GM19238 (cell line): Measurements from ENCODE around the gene SPECC1.
A peak's percentile ranks its signal among the peaks of the same experiment; 100 is the strongest.
"Not testable (repeated sequence)": the region's sequence is repeated elsewhere in the genome, so short reads cannot be mapped to it uniquely, and the experiment has no call there.

Source experiments
- DNase-seq: peaks from one replicate; pipeline ENCODE4 v3.0.0; 2011; ENCODE audit warnings: low spot score; ENCODE audit not compliant: insufficient read length

The SPECC1 gene

DNA sequence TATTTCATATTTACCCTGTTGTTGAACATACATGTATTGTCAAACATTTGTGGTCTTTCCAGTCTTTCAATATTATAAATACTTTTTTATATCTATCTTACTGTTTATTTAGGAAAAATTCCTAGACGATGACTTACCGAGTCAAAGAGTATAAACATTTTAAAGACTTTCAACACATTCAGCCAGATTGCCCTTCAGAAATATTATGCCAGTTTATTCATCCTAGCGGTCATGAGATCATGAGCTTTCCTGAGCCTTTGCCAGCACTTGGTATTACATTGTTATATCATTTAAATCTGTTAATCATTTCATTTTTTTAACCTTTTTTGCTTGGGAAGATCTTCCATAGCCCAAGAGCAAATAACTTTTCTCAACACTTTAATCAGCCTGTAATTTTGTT, 197.4 kb downstream of the SPECC1 start:
- DNase-seq, result no peak

DNA sequence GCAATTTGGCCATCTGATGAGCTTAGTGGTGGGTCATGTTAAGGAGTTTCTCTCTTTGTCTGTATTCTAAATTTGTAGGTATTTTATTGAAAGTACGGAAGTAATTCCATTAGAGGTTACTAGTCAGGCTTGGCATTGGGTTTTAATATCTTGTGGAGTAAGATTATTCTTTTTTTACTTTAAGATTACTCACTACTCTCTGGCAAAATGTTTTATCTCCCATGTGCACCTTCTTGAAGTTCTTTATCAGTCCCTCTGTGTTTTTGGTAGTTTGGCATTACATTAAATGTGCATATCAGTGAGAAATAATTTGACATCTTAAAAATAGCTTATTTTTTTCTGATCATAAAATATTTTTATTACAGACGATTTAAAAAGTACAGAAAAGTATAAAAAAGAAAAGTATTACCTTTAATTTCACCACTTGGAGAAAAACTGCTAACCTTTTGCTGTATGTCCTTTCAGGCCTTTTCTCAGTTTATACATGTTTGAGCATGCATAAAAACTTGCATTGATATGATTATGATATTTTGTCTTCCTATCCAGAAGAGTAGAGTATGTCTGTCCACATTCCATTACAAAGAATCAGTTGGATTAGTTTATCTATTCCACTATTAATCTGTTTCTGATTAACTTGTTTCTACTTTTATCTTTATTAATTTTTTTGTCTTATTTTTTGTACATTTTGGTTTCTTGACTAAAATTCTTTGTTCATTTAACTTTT, 198.3 kb downstream of the SPECC1 start:
- DNase-seq, result no peak

DNA sequence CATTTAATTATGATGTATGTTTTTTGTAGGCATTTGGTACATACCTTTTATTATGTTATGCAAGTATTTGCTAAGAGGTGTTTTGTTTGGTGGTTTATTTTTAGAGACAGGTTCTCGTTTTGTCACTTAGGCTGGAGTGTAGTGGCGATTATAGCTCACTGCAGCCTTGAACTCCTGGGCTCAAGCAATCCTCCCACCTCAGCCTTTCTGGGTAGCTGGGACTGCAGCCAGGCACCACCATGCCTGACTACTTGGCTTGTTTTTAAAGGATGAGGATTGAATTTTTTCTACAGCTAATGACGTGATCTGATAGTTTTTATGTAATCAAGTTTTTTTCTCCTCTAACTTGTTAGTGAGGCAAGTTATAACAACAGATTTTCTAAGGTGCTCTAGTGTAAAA, 199.6 kb downstream of the SPECC1 start:
- no peak for DNase-seq

DNA sequence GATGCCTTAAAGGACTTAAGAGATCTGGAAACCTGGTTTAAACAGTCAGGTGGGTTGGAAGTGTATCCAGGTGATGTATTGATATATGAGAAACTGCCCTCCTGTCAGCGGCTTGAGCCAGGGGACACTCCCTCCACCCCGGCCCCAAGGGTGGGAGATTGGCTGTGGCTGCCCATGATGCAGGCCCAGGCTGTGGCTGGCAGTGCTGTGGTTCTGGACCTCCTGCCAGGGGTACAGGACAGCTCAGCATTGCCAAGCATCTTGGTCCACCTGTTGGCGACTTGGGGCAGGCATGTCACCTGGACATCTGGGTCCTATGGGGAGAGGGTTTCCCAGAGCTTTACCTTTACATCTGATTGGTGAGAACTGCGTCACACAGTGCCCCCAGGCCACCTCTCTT, 201.0 kb downstream of the SPECC1 start:
- no peak for DNase-seq

DNA sequence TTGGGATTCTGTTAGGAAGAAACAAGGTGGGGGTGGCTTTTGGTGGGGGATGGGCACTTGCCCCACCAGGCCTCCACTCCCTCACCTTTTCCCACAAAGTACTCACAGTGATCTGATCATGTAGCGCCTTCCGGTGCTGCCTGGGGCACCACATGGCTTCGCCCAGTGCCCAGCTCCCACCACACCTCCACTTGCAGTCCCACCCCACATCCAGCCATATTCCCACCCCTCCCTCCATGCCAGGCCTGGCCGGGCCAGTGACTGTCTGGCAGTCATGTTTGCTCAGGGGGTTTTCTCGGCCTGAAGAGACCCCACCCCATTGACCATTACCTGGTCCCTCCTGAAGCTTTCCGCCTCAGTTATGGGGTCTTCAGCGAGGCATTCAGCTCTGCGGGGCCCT, 201.5 kb downstream of the SPECC1 start:
- no peak for DNase-seq

DNA sequence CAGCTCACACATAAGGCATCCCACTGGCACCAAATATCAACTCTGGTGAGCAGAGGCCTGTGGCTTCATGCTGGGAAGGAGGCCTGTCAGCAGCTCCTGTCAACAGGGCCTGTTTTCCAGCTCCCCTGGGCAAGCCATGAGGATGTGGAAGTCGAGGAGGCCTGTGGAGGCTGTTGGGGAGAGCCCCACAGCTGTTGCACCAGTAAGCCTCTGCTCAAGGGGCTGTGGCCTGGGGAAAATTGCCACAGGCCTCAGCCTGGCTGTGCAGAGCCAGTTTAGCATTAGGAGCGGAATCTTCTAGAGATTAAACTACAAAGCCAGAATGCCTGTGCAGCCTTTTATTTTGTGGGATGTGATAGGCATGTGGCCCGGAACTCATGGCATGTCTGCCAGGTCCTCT, 202.1 kb downstream of the SPECC1 start:
- DNase-seq, result no peak

DNA sequence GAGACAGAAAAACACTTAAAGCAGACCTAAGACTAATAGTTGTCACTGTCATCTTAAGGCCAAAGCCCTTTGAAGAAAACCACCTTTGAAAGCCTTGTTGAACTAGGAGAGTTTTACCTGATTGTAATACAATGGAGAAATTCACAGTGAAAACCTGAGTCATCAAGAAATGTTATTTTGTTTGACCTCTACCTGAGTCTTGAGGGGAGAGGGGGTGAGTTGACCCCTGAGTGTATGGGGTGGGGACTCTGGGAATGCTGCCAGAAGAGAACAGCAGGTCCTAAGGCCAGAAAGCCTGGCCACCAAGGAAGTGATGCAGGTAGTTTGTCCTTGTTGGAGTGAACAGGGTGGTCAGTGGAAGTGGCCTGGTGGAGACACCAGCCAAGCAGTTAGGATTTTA, 204.3 kb downstream of the SPECC1 start:
- no peak for DNase-seq

DNA sequence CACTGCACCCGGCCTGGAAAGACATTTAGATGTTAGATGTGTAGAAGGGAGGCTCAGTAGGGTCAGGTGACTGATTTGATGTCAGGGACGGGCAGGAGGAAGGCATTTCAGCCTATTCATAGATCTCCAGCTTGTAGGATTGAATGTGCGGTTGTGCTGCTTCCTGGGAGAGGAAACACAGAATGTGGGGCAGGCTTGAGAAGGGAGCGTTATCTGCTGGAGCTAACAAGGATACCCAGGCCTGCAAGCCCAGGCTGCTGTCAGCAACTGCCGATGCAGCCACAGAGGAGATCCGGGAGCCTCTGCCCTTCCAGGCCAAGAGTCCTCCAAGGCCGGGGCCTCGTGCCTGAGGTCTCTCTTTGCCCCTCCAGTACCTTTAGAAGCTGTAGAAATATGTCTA, 205.6 kb downstream of the SPECC1 start:
- DNase-seq, result no peak

DNA sequence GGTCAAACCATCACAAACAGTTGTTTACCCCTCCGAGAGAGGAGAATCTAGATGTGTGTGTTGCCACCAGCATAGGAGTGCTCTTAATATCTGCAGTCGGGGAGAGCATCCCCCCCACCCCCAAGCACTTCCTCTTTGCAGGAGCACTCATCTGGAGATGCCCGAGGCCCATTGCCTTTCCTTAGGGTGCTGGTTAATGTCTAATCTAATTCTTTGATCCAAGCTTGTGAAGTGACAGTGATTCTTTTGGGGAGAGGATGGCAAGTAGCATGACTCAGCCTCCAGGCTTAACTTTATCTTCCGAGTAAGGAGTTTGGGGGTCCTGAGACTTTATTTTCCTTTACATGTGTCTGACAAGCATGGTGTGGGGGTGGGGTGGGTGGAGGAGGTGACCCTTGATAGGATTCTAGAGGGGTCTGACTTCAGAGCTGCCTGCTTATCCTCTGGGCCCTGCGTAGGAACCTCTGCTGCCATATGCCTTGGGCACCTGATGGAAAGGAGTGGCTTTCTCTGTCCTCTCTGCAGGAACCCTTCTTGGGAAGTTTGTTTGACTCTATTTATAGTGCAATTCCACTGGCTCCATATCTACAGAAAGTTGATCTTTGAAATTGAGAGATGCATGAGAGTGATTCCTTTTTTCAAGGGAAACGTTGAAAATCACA, 207.1 kb downstream of the SPECC1 start:
- no peak for DNase-seq

DNA sequence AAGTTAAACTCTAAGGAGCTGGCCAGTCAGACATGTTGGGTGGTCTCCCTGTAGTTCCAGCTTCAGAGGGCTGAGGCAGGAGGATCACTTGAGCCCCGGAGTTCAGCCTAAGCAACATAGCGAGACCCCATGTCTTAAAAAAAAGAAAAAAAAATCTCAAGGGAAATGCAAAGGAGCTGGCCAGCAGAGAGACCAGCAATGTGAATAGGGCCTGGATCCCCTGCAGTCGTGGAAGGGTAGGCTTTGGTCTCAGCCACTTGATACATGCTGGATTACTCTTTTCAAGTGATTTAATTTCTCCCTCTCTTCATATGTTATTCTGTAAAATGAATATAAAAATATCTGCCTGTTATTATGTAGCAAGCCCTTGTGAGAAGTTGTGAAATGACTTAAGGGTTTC, 207.7 kb downstream of the SPECC1 start:
- DNase-seq, result no peak

DNA sequence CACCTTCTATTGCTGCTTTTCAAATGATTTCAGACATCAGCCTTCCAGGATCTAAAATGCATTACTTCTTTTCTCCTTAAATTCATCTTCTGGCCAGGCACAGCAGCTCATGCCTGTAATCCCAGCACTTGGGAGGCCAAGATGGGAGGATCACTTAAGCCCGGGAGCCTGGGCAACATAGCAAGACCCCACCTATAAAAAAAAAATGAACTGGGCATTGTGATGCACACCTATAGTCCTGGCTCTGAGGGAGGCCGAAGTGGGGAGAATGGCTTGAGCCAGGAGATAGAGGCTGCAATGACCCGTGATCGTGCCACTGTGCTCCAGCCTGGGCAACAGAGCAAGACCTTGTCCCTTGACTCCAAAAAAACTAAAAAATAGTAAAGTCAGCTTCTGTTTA, 208.5 kb downstream of the SPECC1 start:
- no peak for DNase-seq

DNA sequence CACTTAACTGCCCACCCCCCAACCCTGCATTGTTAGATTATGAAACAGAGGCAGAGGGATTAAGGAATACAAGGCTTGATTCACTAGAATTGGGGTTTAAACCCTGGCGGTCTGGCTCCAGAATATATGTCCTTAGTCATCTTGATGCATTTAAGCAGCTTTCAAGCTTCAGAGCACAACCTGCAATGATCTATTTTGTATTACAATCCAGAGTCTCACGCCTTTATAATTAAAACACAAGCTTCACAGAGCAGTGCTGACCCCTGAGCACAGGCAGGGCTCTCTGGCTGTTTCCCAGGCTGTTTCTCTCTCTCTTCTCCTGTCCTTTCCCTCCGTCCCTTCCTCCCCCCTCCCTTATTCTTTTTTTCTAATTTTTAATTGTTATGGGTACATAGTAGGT, 209.1 kb downstream of the SPECC1 start:
- DNase-seq, result no peak

DNA sequence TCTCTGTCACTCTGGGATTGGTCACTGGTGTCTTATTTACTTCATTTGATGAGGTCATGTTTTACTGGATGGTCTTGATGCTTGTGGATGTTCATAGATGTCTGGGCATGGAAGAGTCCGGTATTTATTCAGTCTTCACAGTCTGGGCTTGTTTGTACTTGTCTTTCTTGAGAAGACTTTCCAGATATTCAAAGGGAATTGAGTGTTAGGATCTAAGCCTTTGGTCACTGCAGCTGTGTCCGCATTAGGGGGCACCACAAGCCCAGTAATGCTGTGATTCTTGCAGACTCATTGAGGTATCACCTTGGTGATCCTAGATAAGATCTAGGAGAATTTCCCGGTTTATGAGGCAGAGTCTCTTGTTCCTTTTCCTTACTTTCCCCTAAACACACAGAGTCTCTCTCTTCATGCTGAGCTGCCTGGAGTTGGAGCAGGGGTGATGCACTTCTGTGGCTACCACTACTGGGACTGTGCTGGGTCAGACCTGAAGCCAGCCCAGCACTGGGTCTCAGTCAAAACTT, 214.7 kb downstream of the SPECC1 start:
- DNase-seq, result no peak

DNA sequence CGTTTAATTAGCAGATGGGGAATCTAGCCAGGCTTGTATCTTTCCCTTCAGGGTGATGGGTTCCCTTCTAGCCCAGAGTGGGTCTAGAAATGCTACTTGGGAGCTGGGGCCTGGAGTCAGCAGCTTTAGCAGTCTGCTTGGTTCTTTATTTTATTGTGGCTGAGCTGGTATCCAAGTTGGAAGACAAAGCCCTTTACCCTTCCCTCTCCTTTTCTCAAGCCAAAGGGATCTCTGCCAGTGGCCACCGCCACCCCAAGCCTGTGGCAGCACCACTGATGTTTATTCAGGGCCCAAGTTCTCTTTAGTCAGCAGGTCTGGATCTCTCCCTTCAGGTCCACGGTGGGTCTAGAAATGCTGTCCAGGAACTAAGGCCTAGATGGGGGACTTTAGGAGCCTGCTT, 215.2 kb downstream of the SPECC1 start:
- no peak for DNase-seq

DNA sequence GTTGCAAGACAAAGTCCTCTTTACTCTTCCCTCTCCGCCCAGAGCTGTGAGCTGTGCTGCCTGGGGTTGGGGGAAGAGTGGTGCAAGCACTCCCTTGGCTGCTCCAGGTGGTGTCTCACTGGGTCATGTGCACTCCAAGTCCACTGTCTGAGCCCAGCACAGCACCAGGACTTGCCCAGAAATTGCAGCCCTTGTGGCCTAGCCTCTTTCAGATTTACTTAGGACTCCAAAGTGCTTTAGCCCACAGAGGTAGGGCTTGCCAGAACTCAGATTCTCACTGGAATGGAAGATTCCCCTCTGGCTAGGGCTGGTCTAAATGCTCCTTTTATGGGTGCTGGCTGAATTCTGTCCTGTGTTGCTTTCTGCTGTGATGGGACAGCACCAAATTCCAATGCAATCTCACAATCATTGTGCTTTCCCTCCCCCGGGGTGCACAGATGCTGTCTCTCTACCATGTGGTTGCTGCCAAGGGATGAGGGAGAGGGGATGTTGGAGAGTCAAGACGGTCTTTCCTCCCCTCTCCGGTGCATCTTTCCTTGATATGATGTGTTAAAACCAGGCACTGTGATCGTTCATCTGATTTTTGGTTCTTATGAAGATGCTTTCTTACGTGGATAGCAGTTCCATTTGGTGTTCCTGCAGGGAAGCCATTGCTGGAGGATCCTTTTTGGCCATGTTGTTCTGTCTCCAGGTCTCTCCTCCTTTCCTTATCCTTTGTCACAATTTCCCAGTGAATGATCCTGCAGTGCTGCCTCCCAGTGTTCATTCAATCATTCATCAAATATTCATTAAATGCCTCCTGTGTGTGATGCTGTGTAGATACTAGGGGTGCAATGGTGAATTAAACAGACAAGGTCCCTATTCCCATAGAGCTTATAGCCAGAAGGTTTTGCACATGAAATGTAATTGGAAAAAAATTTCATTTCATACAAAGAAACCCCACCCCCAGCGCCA, 216.3 kb downstream of the SPECC1 start:
- no peak for DNase-seq

DNA sequence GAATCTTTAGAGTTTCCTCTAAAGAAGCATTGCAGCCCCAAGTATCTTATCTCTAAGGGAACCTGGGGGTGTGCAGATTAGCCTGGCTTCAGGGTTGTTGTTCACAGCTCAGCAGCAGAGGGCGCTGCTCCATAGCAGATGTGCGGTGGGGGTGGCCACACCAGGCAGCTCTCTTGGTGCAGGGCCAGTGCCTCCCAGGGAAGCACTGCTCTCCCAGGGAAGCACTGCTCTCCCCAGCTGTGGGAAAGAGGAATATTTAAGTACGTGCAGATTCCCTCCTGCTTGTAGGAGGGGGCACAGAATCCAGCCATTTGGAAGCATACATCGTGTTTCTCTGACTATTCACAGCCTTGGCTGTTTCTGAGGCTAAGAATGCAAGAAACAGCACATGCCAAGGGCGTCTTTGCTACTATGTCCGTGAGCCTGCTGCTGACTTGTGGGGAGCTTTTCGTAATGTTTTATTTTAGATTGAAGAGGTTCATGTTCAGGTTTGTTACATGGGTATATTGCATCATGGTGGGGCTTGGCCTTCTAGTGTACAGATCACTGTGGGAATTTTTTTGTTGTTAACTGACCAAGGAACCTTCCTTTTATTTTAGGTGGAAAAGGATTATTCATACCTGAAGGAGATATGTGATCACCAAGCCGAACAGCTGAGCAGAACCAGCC, 217.8 kb downstream of the SPECC1 start:
- peak; percentile 40 for DNase-seq

DNA sequence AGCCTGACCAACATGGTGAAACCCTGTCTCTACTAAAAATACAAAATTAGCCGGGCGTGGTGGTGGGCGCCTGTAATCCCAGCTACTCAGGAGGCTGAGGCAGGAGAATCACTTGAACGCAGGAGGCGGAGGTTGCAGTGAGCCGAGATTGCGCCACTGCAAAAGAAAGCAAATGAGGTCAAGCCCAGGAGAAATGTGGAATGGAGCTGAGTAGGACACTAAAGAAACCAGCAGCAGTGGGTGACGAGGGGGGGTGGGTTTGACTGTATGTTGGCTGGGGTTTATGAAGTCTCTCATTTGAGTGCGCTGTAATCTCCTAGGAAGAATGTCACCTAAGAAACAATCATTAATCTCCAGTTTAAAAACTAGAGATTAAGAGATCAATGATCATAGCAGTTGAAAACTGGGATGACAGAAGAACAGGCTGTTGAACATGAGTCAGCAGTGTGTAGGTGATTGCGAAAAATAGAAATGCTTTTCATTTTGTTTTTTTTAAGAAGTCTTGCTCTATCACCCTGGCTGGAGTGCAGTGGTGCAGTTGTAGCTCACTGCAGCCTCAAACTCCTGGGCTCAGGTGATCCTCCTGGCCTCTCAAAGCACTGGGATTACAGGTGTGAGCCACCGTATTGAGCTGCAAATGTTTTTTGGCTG, 218.7 kb downstream of the SPECC1 start:
- not testable (repeated sequence) for DNase-seq

DNA sequence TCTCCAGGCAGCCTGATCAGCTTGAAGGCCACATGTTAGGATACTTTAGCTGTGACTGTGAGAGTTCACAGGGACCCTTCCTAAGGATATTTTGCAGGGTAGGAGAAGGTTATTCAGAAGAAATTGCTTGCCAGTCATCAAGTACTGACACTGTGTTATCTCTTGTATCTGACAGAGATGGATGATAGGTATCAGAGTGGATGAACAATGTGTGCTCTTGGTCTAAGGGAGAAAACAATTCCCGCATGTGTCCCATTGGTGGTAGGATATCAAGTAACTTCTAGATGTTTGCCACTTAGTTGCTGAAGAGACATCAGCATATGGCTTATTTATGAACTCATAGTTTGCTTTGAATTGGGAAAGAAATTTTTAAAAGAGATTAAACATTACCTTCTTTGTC, 219.3 kb downstream of the SPECC1 start:
- DNase-seq, result no peak

DNA sequence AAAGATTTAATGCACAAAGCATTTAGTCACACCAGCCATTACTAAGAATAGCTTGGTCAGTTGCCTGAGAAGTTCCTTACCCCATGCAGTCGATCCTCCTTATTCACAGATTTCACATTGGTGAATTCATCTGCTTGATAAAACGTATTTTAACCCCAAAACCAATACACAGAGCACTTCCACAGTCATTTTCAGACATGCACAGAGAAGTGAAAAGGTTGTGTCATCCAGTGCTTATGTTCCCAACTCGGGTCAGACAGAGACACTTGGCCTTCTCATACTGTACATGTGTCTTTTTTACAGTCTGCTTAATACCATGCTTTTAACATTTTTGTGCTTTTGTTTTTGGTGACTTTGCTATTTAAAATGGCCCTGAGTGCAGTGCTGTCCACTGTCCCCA, 219.7 kb downstream of the SPECC1 start:
- no peak for DNase-seq

DNA sequence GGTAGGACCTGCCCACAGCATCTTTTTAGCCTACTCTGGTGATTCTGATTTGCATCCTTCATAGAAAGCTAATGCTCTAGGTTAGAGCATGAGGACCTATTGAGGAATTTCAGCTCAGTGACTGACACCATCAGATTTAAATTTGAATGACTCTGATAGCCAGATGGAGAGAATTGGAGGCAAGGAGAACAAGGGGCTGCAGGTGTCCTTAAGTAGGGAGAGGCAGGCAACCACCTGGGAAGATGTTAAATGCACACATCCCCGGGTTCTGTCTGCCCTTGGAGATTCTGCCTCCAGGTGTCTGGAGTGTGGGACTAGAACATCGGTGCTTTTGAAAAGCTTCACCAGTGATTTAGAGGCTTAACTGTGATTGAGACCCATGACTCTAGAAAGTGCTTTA, 221.8 kb downstream of the SPECC1 start:
- DNase-seq, result no peak

DNA sequence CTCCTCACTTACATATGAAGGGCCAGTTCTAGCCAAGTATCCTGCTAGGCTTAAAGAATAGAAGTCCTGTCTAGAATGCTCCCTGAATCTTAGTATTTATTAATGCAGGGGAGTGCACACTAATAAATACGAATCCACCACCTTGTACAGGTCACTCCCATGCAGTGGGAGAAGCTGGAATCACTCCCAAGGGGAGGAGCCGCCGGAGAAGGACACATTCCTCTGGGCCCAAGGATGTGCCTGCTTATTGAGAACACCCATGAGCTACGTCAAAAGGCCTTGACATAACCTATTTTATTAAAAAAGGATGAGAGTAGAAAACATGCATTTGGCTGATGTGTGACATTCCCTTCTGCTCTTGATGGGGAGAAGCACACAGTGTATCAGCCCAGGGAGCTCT, 223.5 kb downstream of the SPECC1 start:
- no peak for DNase-seq
